GM18508 (cell line): Measurements from ENCODE around the gene UQCR10.

Experiments used
- ATAC-seq: cut with Tn5 transposase; IDR thresholded peaks from one replicate; pipeline ENCODE4 v1.9.1; 2021; ENCODE audit warnings: moderate number of reproducible peaks; ENCODE audit not compliant: insufficient read depth, unreplicated experiment

UQCR10 gene

DNA sequence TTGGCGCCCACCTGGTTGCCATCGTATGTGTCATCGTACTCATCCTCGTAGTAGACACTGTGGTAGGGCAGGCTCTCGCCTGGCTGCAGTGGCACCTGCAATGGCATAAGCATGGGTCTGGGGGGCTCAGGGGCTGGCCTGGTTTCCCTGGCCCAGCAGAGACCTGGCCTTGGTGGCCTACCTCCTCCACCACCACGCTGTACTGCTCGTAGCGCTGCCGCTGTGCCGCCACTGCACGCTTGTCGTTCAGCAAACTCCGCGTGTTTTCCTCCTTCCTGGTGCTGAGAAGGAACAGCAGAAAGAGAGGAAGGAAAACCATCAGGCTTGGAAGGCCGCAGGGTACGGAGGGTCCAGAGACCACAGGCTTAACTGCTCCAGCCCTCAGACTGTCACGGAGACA lies 26.2 kb downstream of the UQCR10 start:
- ATAC-seq = no peak

DNA sequence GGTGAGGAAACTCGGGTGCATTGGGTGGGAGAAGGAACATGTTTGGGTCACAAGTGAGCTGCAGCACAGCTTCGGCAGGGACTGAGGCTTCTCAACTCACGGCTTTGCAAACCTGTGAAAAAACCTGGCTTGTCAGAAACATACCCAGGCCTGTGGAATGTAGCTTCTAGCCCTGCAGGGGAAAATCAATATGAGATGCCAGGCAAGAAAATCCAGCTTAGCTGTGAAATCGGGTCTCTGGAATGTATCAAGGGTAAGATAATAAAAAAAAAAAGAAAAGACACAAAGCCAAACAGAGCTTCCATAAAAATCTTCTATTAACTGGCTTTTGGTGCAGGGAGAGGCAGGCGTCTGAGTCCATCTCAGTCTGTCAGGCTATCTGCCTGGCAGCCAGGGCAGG lies 28.5 kb downstream of the UQCR10 start:
- ATAC-seq = no peak

DNA sequence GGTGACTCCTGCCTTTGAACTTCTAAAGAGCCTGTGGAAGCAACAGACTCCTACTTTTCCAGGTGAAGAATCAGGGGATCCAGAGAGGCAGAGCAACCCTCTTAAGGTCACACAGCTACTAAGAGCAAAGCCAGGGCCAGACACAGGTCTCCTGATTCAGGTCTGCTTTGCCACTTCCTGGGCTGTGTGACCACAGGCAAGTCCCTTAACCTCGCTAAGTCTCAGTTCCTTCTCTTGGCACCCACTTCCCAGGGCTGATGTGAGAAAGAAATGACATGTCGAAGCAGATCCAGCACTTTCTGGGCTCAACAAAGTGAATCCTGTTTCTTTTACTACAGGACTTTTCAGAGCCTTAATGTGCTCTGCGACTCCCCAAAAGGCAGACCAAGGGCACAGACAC lies 30.2 kb downstream of the UQCR10 start:
- ATAC-seq = no peak

DNA sequence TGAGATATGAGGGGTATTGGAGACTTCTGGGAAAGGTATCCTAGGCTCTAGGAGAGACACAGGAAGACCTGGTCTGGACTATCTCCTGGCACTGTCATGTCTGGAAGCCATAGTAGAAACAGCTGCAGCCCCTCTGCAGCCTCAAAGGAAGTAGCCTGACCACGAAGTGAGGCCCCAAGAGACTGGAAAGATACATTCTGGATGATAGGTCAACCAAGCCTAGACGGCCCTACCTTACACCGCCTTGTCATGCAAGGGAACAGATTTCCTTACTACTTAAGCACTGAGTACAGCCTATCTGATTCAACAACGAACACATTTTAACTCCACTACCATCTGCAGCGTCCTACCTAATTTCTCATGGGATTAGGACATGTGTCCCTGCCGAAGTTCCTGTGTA lies 31.1 kb downstream of the UQCR10 start:
- no peak for ATAC-seq

DNA sequence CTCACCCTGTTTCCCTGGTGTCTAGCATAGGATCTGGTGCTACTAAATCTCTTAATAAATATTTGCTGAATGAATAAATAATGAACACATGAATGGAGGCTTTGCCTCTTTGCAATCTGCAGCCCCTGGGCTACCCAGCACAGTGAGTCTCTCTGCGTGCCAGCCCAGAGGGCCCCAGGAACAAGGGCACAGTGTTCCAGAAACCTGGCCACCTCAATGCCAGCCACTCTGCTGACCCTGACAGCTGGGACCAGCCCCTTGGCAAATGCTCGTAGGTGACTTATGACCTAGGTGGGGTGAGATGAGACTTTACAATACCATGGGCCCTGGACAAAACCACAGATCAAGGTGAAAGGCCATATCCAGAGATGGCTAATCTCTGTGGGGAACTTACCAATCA lies 31.6 kb downstream of the UQCR10 start:
- no peak for ATAC-seq

DNA sequence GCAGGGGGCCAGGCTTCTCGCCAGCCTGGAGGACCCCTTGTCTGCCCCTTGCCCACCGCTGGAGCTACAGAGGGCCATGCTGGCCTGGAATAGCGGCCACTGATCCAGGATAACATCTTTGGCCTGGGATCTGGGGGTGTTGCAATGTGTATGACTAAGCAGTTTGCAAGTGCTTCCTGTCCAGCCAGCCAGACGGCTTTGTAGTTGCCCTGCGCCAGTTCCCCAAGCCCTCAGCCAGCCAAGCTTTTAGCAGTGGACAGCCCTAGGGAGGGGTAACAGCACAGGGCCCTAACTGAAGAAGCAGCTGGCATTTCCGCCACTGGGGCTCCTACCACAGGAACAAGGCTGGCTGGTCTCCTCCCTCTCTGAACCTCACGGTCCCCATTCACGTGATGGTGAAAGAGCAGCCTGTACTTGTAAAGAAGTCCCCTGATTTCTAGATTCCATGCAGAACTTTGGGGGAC lies 32.1 kb downstream of the UQCR10 start:
- ATAC-seq = no peak

DNA sequence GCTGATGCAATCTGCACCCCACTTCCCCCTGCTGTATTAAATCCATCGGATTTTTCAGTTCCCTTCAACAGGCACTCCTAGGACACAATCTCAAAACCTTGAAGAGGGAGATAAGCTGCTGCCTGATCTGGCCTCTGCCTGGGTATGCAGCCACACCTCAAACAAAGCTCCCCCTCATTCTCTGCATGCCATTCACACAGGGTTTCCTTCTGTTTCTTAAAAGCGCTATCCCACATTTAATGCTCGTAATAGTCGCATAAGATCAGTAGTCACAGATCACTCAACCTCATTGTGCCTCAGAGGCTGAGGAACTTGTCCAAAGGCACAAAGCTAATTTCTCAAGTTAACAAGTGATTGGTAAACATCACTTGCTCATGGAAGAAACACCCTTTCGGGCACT lies 34.0 kb downstream of the UQCR10 start:
- ATAC-seq = no peak

DNA sequence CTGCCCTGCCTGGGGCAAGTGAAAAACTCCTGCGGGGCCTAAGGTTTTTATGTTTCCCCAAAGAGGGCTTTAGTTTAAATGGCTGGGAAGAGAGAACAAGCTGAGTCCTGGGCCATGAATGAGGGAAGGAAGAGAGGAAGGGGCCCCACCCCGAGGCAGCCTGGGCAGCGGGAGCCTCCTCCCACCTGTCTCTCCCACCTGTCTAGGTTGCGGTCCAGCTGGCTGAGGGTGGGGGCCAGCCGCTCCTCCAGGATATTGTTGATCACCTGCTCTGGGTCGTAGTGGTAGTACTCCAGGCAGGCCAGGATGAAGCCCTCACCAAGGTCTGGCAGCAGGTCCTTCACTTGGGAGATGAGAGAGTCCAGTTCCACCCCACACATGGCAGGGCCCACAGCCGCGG lies 34.6 kb downstream of the UQCR10 start:
- ATAC-seq = no peak

DNA sequence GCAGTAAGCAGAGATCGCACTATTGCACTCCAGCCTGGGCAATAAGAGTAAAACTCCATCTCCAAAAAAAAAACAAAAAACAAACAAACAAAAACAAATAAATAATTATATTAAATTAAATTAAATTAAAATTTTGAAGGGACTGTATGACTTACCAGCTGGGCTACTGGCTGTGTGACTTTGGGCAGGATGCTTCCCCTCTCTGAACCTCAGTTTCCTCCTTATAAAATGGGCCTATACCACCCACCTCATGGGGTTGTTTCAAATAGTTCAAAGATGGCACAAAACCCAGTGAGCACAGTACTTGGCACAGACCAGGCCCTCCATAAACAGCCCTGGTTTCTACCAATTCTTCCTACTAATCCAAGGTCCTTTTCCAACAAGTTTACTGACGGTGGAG lies 36.0 kb downstream of the UQCR10 start:
- ATAC-seq = no peak

DNA sequence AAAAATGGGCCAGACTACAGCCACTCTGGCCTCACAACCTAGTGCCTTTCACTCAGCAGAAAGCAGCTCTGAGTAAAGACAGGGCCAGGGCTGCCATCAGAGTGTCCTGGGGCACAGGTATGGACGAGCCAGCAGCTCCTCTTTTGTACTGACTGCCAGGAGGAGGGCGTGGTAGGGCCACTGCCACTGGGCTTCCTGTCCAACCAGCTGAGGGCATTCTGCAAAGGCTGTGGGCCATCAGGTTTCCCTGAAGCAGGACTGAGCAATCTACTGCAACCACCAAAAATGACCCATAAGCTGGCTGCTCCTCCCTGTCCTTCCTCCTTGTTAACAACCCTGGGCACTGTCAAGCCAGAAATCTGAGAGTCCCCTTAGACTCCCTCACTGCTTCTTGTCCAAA lies 37.8 kb downstream of the UQCR10 start:
- ATAC-seq = no peak

DNA sequence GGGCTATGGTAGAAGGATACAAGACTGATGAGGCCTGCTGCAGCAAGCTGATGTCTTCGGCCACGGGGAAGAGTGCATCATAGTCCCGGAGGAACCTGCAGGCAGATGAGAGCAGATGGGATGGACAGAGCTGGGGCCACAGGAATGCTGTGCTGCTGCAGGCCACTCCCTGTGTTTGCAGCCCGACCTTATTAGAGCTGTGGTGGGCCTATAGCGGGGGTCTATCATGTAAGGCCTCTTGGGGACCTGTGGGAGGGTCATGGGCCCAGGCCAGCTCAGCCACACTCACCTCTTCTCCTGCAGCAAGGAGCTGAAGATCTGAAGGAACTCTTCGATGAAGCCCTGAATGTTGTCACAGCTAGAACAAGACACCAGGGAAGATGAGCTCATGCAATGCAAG lies 39.0 kb downstream of the UQCR10 start:
- no peak for ATAC-seq

DNA sequence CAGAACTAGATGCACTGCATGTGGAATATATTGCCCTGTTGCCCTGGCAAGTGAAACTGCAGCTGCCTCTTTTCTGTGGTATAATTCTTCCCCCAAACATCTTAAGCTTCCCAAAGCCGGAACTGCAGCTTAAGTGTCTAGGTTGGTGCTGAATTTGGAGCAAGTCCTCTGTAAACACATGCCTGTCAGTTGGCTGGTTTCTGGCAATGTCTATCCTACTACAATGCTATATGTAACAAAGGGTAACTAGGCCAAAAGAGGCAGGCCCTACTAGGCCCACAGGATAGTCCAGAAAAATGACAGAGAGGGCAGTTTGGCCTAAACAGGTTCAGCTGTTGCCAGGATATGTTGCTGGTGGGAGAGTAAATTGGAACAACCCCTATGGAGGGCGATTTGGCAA lies 43.0 kb downstream of the UQCR10 start:
- ATAC-seq = no peak

DNA sequence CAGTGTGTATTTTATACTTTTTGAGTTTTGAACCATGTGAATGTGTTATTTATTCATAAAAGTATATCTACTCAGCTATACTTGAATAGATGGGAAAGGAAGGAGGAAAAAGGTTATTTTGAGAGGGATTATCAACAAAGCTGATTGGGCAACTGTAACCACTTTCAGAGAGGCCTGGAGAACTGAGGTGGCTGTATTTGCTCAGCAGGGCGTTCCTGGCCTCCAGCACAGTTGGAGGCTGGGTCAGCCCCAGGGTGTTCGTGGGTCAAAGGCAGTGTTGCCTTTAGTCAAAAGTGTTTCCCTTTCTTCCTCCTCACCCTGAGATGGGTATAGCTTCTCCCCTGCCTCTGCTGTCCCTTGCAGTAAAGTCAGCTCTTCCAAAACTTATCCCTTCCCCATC lies 44.2 kb downstream of the UQCR10 start:
- ATAC-seq = no peak

DNA sequence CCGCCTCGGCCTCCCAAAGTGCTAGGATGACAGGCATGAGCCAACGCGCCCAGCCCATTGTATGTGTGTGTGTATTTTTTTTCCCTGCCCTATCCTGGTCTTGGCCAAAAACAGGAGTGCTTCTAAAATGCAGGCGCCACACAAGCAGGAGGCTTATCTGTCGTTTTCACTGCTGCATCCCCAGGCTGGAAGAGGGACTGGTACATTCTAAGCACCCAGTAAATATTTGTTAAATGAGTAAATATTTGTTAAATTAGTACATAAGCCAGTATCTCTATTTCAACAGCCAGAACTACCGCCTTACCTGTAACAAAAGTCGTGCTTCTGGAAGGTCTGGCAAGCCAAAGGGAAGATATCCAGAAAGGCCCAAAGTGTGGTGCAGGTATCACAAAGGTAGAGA lies 46.0 kb downstream of the UQCR10 start:
- ATAC-seq = no peak

DNA sequence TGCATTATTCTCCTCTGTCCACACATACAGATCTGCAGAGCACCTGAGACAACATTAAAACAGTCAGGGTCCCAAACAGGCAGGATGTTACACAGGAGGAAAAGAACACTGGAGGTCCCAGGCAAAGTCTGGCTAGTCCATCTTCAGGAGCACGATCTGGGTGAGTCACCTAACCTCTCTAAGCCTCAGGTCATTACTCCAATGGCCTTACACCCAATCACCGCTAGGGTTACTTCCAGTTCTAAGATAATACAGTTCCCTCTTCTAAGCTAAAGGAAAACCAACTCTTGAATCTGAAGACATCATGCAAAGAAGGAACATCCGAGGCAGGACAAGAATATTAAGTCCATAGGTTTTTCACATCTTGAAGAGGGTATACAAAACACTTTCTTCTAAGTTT lies 46.4 kb downstream of the UQCR10 start:
- no peak for ATAC-seq

DNA sequence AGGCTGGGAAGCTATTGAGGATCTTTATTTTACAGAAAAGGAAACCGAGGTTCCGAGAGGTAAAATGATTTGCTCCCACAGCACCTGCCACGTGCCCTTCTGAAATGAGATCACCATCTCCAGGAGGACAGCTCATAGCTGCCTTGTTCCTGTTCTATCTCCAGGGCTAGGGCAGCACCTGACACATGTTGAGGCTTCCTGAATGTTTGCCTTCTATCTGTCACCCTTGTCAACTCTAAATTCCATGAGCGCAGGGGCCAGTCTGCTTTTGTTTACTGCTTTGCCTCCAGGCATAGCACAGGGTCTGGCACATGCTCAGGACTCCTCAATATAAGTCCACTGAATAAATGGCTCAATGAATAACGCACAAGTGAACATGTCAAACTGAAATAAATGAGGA lies 46.8 kb downstream of the UQCR10 start:
- ATAC-seq = no peak

DNA sequence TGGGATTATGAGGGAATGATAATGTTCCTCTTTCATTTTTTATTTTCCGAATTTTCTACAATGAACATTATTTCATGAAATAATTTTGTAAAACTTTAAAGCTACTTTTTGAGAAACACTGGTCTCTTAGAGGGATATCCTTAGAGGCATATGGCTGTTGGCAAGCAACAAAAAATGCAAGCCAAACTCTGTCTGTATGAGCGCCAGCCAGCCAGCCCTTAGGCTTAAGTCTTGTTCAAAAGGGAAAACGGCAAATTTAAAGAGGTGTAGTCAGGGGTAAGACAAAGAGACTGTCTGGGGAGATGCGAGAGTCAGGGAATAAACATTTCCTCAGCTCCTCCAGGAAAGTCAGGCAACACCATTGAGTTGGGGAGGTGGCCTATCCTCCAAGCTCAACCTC lies 48.4 kb downstream of the UQCR10 start:
- ATAC-seq = no peak

DNA sequence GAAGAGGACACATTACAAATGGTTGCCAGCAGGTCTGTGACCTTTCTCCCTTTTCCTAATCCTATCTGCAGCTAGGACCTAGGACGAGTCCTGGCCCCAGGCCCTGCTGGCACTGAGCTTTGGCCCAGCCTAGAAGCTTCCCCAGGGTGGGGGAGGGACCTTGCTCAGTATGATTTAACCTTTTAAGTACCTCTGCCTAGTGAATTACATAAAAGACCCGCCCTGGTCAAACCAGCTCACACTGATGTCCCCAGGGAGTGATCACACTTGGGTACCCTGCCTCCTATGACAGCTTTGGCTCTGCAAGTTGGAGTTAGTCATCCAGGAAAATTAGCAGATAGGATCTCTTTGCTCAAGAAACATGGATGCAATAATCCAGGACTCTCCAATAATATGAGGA lies 49.0 kb downstream of the UQCR10 start:
- no peak for ATAC-seq

DNA sequence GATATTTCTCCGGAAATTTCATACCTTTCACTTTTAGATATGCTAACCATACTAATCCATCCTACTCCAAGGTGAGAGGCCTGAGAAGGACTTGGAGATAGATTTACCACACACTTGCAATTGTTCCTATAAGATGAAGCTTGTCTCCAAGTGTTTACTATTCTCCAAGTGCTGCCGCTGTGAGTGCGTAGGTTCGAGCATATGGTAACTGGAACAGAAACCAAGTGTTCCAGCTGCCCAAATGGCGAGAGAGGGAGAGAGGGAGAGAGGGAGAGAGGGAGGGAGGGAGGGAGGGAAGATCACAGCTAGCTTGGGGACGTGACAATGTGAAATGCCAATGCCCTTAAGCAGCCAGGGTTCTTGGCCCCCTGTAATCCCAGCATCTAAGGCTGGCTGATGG lies 49.4 kb downstream of the UQCR10 start:
- ATAC-seq = no peak

DNA sequence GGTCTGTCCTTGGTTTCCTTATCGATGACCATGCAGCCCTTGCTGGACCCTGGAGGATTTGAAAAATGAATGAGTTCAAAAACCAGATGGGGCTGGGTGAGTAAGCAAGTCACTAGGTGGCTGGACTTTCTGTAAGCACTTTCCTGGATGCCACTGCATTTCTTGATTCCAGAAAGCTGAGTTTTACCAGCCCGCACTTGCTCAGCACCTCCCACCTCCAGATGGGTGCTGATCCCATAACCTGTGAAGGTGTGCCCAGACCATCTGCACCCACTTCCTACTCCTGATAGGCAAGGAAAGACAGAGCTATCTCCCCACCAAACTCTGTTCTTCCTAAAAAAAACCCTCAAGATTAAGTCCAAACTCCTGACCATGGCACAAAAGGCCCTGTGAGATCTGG lies 49.8 kb downstream of the UQCR10 start:
- no peak for ATAC-seq

DNA sequence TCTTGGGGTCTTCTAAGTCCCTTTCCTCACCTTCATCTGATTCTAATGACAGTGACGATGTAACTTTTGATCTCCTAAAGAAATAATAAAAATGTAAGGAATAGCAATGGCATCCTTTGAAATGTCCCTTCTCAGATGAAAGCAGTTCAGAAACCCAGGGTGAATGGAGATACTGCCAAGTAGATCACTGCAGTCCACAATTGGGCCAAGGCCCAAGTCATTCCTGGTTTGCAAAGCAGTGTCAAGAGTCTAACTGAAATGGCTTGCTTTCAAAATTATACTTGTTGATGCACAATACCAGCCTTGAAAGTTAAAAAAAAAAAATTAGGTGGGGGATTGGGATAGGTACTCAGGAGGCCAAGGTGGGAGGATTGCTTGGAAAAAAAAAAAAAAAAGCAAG lies 50.6 kb downstream of the UQCR10 start:
- no peak for ATAC-seq

DNA sequence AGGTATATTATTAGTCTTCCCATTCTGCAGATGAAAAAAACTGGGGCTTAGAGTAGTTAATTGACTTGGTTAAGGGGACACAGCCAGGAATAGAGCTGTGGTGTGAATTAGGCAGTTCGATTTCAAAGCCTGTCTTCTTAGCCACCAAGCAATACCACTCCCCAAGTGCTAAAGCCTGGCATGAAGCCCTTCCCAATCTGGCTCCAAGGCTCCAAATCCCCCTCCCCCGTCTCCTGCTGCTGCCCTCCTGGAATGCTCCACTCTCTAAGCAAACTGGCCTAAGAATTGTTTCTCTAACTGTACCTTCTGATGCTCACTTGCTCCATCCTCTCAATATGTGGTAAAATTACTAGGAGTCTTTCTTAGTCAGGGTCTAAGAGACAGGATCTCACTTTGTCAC lies 52.3 kb downstream of the UQCR10 start:
- no peak for ATAC-seq
